ENCODE measurements around the gene NPLOC4. TPM values are rescaled to one million over a fixed set of nuclear protein-coding genes. Genes with fewer than 3 reads are reported as not detected.

NPLOC4 gene
- total RNA-seq, 3 donors from 2014 or later: 78.4 to 89.5 (median 78.6) TPM

DNA sequence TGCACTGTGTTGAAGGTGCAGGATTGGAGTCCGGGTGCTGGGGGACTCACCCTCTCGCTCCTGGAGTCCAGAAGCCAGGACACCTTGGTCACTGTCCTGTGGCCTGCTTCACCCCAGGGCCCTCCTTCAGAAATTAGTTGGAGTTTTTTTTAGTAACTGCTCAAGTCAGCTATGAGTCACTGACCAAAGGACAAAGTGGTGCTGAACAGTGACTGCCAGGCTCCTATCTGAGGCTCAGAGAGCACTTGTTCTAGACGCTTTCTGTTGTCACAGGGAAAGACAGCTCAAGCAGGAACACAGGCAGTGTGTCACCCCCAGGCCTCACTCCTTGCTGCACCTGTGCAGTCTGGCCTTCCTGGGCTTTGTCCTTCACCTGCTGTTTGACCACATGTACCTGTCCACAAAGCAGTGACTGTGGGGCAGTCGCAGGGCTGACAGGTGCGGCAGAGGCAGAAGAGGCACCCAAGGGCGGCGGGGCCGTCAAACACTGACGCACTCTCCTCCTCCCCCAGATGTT, 80.7 kb downstream of the NPLOC4 start:
- Histone ChIP-seq H3K9me3 (no peaks in the 10 kb centered on the region), H3K4me1 (ENCODE audit: low read depth) (peaks cover 16% of the 10 kb centered on the region), H3K4me3 (no peak overlapping the region), H3K36me3 (ENCODE audit: low read depth) (peaks cover 4% of the 10 kb centered on the region)
- ATAC-seq (peak; percentile 33), DNase-seq (peak in 1 of 3 donors; percentile 42)
- TF ChIP-seq, protein P1, sequence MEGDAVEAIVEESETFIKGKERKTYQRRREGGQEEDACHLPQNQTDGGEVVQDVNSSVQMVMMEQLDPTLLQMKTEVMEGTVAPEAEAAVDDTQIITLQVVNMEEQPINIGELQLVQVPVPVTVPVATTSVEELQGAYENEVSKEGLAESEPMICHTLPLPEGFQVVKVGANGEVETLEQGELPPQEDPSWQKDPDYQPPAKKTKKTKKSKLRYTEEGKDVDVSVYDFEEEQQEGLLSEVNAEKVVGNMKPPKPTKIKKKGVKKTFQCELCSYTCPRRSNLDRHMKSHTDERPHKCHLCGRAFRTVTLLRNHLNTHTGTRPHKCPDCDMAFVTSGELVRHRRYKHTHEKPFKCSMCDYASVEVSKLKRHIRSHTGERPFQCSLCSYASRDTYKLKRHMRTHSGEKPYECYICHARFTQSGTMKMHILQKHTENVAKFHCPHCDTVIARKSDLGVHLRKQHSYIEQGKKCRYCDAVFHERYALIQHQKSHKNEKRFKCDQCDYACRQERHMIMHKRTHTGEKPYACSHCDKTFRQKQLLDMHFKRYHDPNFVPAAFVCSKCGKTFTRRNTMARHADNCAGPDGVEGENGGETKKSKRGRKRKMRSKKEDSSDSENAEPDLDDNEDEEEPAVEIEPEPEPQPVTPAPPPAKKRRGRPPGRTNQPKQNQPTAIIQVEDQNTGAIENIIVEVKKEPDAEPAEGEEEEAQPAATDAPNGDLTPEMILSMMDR (IDR thresholded peaks at IDR 0.05): no peak
- intact Hi-C loops (cut with DNase I, micrococcal nuclease): no loop called here

DNA sequence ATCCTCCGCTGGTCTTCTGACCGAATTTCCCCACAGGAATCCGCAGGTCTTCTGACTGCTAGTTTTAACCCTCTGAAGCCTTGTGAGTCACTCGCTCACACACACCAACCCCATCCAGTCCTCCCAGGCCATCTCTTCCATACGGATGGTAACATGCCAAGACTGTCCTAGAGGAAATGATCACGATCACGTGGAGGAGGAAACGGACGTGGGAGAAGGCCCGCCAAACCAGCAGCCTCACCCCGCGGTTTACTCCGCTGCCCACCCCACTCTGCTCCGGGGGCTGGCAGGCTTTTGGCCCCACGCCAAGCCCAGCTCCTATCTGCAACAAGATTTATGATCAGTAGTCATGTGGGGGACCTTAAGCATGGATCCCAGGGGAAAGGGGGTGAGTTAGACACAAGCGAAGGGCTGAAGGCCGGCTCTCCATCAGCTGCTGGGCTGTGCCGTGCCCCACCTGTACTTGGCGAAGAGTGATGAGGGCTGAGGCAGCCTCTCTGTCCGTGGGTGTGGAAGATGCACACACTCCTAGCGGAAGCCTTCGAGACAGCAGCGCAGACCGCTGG, 83.2 kb downstream of the NPLOC4 start:
- intact Hi-C loops (cut with DNase I, micrococcal nuclease): no loop called here
- H3K4me1 ChIP-seq (ENCODE audit: low read depth): peaks cover 20% of the 10 kb centered on the region
- H3K36me3 ChIP-seq (ENCODE audit: low read depth): peaks cover 2% of the 10 kb centered on the region
- TF ChIP-seq, protein P1 (IDR thresholded peaks at IDR 0.05): no peak
- no peak overlapping the region for H3K4me3 ChIP-seq
- no peaks in the 10 kb centered on the region for H3K9me3 ChIP-seq
- ATAC-seq: no peak
- DNase-seq: peak in 2 of 3 donors; percentile 56 to 70

DNA sequence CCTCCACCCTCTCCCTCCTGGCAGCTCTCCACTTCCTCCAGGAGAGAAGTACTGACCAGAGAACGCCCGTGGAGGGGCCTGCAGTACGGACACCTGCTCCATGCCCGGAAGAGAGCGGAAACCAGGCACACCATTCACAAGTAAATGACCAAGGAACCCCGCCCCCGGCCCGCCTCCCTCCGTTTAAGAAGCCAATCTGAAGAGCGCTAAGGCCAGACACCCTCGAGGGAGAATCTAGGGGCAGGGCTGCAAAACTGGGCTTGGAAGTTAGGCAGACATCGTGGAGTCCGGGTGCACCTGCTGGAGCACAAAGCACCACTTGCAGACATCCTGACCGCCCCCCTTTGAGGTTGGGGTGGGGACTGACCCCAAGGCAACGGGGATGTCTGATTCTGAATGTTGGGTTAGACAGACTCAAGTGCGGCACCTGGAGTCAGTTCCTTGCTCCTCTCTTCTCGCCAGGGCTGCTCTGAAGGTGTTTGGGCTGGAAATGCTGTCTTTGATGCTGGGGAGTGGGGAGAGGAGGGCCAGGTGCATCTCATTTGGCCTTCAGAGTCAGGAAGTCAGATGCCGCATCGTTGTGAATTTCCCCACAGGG, 83.8 kb downstream of the NPLOC4 start:
- peak; percentile 81 to 88 (median 86) for DNase-seq
- H3K36me3 ChIP-seq (ENCODE audit: low read depth): no peaks in the 10 kb centered on the region
- ATAC-seq: peak; percentile 73
- intact Hi-C loops (cut with DNase I, micrococcal nuclease): no loop called here
- peak overlapping the region; percentile 90 for H3K4me3 ChIP-seq
- H3K9me3 ChIP-seq: no peaks in the 10 kb centered on the region
- TF ChIP-seq, protein P1 (IDR thresholded peaks at IDR 0.05): no peak
- peaks cover 20% of the 10 kb centered on the region for H3K4me1 ChIP-seq (ENCODE audit: low read depth)

DNA sequence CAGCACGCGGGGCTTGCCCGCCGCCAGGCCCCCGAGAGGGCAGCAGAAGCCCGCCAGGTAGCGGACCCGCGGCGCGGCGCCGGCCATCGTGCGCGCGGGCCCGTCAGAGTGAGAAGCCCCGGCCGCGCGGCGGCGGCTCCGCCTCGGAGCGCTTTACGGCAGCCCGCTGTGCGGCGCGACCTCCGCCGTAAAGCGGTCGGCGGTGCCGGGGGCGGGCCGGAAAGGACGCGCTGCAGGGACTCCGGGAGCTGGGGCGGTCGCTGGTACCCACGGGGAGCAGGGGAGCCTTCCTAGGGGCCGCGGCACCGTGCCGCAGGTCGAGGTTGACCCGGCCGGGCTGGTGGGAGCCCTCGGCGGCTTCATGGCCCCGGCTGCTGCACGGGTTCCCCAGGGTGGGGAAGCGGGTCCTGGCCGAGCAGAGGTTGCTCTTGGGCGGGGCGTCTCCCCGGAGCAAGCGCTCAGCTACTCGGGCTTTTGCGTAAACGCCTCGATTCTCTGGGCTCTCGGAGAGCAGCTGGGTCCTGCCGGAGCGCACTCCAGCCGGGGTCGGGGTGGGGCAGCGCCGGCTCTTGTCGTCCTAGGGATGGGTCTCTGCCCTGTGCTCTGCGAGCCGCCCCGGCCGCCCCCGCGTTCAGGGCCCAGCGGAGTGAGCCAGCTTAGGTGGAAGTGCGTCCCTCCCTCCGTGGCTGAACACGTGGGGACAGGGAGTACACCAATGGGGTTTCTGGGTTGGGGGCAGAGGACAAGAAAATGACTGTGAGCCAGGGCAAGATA, 84.5 kb downstream of the NPLOC4 start, which contains the start of gene FAAP100:
Gene FAAP100 (minus strand): TSS at position 110 of the 774 bp plus-strand sequence. CDS start 23 bp downstream, at position 87.
- DNase-seq (peak; percentile 81 to 90 (median 88)), ATAC-seq (peak; percentile 88)
- no peaks in the 10 kb centered on the region for H3K36me3 ChIP-seq (ENCODE audit: low read depth)
- TF ChIP-seq, protein P1 (IDR thresholded peaks at IDR 0.05): no peak
- peaks cover 20% of the 10 kb centered on the region for H3K4me1 ChIP-seq (ENCODE audit: low read depth)
- no peaks in the 10 kb centered on the region for H3K9me3 ChIP-seq
- peak within 1 kb of the TSS; percentile 90 for H3K4me3 ChIP-seq
- intact Hi-C loops (cut with DNase I, micrococcal nuclease): no loop called here

DNA sequence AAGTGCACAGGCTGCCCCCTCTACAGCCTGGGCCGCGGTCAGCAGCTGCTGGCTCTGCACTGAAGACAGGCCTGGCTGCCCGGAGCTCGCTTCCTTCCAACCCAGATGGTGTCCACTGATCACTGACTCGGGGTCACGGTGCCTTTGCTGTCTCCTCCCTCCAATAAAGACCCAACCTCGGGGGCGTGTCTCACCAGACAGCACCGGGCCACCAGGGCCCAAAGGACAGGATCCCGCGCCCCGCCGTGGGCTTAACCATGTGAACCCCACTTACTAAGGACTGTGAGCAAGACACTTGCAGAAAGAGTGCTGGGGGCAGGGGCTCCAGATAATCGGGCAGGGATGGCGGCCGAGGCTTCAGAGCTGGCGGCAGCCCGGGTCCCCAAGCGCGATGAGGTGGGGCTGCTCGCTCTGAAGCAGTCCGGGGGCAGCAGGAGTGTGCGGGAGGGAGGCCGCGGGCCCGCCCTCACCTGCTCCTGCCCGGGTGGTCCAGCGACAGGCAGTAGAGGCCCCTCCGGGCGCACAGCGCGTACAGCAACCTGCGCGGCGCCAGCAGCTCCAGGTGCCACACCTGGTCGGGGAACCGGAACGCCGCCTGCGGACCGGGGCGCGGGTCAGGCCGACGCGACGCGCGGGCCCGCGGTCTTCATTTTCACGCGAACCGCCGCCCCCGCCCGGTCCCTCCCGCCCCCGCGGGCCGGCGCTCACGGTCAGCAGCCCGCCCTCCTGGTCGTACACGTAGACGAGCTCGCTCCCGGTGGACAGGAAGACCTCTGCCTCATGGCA, 85.3 kb downstream of the NPLOC4 start:
- Histone ChIP-seq H3K4me1 (ENCODE audit: low read depth) (peaks cover 20% of the 10 kb centered on the region), H3K9me3 (no peaks in the 10 kb centered on the region), H3K4me3 (peak overlapping the region; percentile 90), H3K36me3 (ENCODE audit: low read depth) (no peaks in the 10 kb centered on the region)
- peak; percentile 46 to 68 (median 57) for DNase-seq
- intact Hi-C loops (cut with DNase I, micrococcal nuclease): no loop called here
- peak; percentile 14 for ATAC-seq
- TF ChIP-seq, protein P1 (IDR thresholded peaks at IDR 0.05): no peak

Data from mucosa of descending colon (tissue), 3 donors.